Measurements from ENCODE around the gene COX5A. TPM values are rescaled to one million over a fixed set of nuclear protein-coding genes. Genes with fewer than 3 reads are reported as not detected.
A peak's percentile ranks its signal among the peaks of the same experiment; 100 is the strongest.

The COX5A gene
- polyA plus RNA-seq, 4 donors = 100.0 to 217 (median 204) TPM

- DNase-seq (ENCODE audit: low read depth in 4 of 4, low spot score in 3 of 4) = peak; percentile 88 to 93 (median 91)
Observed at GRCh38 chr15:74873036-74873755, 64.7 kb downstream of the COX5A start, which contains the start of gene SCAMP2. SCAMP2 (minus strand) TSS chr15:74873365; CDS start chr15:74873255, 110 bp downstream.

DNA sequence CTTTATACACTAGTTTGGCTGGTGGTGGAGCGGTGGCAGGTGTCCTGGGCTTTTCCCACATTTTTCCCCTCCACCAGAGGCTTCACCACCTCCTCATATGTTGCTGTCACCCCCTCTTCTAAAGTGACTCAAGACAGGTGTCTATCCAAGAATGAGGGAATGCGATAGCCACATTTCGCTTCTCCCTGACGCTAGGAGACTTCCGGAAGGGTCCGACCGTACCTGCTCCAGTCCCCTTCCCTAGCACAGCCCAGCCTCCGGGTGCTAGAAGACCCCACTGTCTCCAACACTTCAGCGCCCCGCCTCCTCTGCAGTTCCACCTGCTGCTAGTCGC, 65.2 kb downstream of the COX5A start:
- DNase-seq (ENCODE audit: low read depth in 4 of 4, low spot score in 3 of 4) = no peak

GRCh38 chr15:74870436-74871215, 67.2 kb downstream of the COX5A start:
- no peak for DNase-seq (ENCODE audit: low read depth in 4 of 4, low spot score in 3 of 4)

Other genes with a start within 250 kb of the COX5A start
- 10 to 100 TPM; 35.8 to 42.9 (median 39.8) TPM for gene EDC3, start 242.0 kb downstream of the COX5A start, polyA plus RNA-seq (ENCODE audit: insufficient read length in 4 of 4)
- not detected for gene CYP1A1, start 212.5 kb downstream of the COX5A start, polyA plus RNA-seq (ENCODE audit: insufficient read length in 4 of 4)
- under 1 TPM; 0.06 to 0.20 (median 0.13) TPM for gene CYP1A2, start 189.2 kb downstream of the COX5A start, polyA plus RNA-seq (ENCODE audit: insufficient read length in 4 of 4)
- 10 to 100 TPM; 34.6 to 52.8 (median 43.5) TPM for gene CSK, start 156.0 kb downstream of the COX5A start, polyA plus RNA-seq (ENCODE audit: insufficient read length in 4 of 4)
- gene LMAN1L, start 125.2 kb downstream of the COX5A start, polyA plus RNA-seq (ENCODE audit: insufficient read length in 4 of 4) = not detected
- not detected for gene CPLX3, start 111.4 kb downstream of the COX5A start, polyA plus RNA-seq (ENCODE audit: insufficient read length in 4 of 4)
- 10 to 100 TPM; 29.3 to 35.1 (median 30.0) TPM for gene ULK3, start 94.9 kb downstream of the COX5A start, polyA plus RNA-seq (ENCODE audit: insufficient read length in 4 of 4)
- 10 to 100 TPM; 65.3 to 74.9 (median 71.9) TPM for gene SCAMP2, start 64.7 kb downstream of the COX5A start, polyA plus RNA-seq (ENCODE audit: insufficient read length in 4 of 4)
- 10 to 100 TPM; 49.1 to 67.4 (median 59.8) TPM for gene MPI, start 48.0 kb downstream of the COX5A start, polyA plus RNA-seq (ENCODE audit: insufficient read length in 4 of 4)
- gene FAM219B, start 31.2 kb downstream of the COX5A start, polyA plus RNA-seq (ENCODE audit: insufficient read length in 4 of 4) = 10 to 100 TPM; 49.9 to 57.9 (median 53.2) TPM
- 1 to 10 TPM; 2.3 to 3.8 (median 2.9) TPM for gene RPP25, start 18.7 kb upstream of the COX5A start, polyA plus RNA-seq (ENCODE audit: insufficient read length in 4 of 4)
- 10 to 100 TPM; 17.9 to 29.0 (median 20.8) TPM for gene SCAMP5, start 57.5 kb upstream of the COX5A start, polyA plus RNA-seq (ENCODE audit: insufficient read length in 4 of 4)
- gene PPCDC, start 85.5 kb upstream of the COX5A start, polyA plus RNA-seq (ENCODE audit: insufficient read length in 4 of 4) = 10 to 100 TPM in 2 of 4 donors, 1 to 10 TPM in 2; 9.0 to 14.1 (median 9.9) TPM

Data from left renal pelvis (tissue), 4 donors.